Measurements from ENCODE around the gene DYDC2.
"Not testable (repeated sequence)": the region's sequence is repeated elsewhere in the genome, so short reads cannot be mapped to it uniquely, and the experiment has no call there.

DYDC2 gene, protein sequence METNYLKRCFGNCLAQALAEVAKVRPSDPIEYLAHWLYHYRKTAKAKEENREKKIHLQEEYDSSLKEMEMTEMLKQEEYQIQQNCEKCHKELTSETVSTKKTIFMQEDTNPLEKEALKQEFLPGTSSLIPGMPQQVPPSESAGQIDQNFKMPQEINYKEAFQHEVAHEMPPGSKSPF

GRCh38 chr10:80356563-80356988 lies at the start of gene DYDC2, which contains the start of gene DYDC1:
DYDC2 (plus strand) TSS chr10:80356781; CDS start chr10:80362444, 5,663 bp downstream.
DYDC1 (minus strand) TSS chr10:80356755; CDS start chr10:80352601, 4,154 bp downstream.
- peak; percentile 36 for DNase-seq (ENCODE audit: low spot score)

DNA sequence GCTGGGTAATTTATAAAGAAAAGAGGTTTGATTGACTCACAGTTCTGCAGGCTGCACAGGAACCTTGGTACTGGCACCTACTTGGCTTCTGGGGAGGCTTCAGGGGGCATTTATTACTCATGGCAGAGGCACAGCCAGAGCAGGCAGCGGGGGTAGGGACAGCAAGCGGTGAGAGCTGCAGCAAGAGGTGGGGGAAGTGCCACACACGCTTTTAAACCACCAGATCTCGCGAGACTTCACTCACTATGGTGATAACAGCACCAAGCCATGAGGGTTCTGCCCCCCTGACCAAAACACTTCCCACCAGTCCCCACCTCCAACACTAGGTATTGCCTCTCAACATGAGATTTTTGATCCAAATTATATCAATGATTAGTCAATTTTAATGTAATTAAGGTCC lies 43.1 kb upstream of the DYDC2 start:
- no peak for DNase-seq (ENCODE audit: low spot score)

DNA sequence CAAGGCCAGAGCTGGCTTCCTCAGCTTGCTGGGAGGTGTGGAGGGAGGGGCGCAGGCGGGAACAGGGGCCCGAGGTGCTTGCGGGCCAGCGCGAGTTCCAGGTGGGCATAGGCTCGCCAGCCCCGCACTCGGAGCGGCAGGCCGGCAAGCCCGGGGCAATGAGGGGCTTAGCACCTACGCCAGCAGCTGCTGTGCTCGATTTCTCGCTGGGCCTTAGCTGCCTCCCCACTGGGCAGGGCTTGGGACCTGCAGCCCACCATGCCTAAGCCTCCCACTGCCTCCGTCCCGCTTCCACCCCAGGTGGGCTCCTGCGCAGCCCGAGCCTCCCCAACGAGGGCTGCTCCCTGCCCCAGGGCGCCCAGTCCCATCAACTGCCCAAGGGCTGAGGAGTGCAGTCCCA lies 41.2 kb upstream of the DYDC2 start:
- no peak for DNase-seq (ENCODE audit: low spot score)

DNA sequence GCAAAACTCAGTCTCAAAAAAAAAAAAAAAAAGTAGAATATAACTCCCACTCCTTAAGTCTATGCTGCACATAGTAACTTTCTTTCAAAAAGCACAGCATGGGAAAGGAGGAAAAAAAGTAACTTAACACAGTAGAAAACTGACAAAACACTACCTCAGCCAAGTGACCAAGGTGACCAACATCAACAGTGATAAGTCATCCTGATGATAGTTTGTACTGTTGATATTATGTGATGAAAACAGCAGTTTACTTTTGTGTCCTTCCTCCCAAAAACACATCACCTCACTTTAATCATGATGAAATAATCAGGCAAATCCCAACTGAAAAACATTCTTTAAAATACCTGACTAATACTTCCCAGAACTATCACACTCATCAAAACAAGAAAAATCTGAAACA lies 37.8 kb upstream of the DYDC2 start:
- no peak for DNase-seq (ENCODE audit: low spot score)

GRCh38 chr10:80319318-80319717 lies 37.3 kb upstream of the DYDC2 start:
- DNase-seq (ENCODE audit: low spot score) = no peak

- no peak for DNase-seq (ENCODE audit: low spot score)
Measured at GRCh38 chr10:80319725-80320290, 36.8 kb upstream of the DYDC2 start.

DNA sequence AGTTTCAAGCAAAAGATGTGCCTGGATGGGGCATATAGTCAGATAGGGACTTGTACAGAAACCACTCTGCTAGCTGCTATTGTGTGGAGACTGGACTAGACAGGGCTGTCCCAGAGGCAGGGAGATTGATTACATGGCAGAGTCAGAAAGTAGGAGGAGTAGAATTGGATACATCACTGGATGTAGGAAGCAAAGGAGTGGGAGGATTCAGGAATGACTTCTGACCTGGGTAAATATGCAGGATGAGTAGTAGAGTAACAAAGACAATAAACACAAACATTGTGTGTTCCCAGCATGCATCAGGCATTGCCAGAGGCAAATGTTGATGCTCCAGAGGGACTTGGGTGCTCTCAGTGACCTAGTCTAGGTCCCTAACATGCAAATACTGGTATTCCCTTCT lies 36.2 kb upstream of the DYDC2 start:
- DNase-seq (ENCODE audit: low spot score) = no peak

GRCh38 chr10:80321183-80321582 lies 35.4 kb upstream of the DYDC2 start:
- no peak for DNase-seq (ENCODE audit: low spot score)

GRCh38 chr10:80322158-80322557 lies 34.4 kb upstream of the DYDC2 start:
- no peak for DNase-seq (ENCODE audit: low spot score)

GRCh38 chr10:80322711-80323110 lies 33.9 kb upstream of the DYDC2 start:
- DNase-seq (ENCODE audit: low spot score) = no peak

GRCh38 chr10:80323311-80323710 lies 33.3 kb upstream of the DYDC2 start:
- DNase-seq (ENCODE audit: low spot score) = no peak

GRCh38 chr10:80324086-80324485 lies 32.5 kb upstream of the DYDC2 start:
- peak; percentile 15 for DNase-seq (ENCODE audit: low spot score)

DNA sequence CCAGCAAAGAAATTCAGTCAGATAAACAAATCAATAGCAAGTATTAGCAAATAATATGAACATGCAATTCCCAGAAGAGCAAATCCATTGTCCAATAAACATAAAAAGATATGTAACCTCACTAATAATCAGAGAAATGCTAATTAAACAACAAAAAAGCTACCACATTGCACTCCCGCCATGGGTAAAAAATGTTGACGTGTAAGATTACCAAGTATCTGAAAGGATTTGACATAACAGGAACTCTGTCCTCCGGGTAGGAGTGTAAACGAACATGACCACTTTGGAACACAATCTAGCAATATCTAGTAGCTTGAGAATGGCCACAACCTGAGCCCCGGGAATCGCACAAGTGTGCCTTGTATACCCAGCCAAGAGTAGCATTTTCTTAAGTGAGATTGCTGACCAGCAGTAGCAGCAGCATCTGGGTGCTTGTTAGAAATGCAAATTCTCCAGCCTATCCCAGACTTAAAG lies 31.7 kb upstream of the DYDC2 start:
- DNase-seq (ENCODE audit: low spot score) = no peak

DNA sequence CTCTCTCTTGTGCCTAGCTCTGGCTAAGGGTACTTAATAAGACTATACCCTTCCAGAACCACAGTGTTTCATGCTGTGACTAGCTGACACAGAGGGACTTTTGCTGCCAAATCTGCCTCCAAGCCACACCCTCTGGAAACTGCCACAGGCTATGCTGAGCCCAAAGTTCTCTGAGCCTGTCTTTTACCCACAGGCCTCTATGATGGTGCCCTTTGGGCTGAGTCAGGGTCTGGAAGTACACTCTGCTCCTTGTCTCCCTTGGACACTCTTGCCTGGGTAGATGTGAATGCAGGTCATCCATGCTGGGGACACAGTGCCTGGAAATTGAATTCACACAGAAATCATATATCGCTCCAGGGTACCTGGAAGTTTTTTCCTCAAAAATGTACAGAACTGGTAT lies 22.6 kb upstream of the DYDC2 start:
- DNase-seq (ENCODE audit: low spot score) = no peak

- no peak for DNase-seq (ENCODE audit: low spot score)
Measured at GRCh38 chr10:80344276-80344675, 12.3 kb upstream of the DYDC2 start.

DNA sequence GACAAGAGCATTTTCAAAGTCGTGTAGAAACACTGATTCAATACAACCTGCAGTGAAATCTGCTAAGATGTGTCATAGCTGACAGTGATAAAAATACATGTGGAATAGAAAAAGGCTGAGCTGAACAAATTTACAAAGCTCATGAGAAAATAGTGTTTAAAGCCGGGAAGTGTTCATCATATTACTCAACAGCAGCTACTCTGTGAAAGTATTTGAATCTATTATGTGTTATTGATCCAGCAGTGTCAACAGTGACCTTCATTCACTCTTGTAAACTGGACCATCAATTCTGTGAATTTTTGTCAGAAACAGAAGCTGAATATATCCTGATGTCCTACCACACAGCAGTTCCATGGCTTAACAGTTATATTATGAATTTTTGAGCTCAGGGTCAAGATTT lies 11.7 kb upstream of the DYDC2 start:
- DNase-seq (ENCODE audit: low spot score) = no peak

GRCh38 chr10:80350251-80350650 lies 6.3 kb upstream of the DYDC2 start:
- DNase-seq (ENCODE audit: low spot score) = no peak

GRCh38 chr10:80351220-80351619 lies 5.4 kb upstream of the DYDC2 start:
- no peak for DNase-seq (ENCODE audit: low spot score)

- no peak for DNase-seq (ENCODE audit: low spot score)
Measured at GRCh38 chr10:80356989-80357850, 639 bp downstream of the DYDC2 start.

DNA sequence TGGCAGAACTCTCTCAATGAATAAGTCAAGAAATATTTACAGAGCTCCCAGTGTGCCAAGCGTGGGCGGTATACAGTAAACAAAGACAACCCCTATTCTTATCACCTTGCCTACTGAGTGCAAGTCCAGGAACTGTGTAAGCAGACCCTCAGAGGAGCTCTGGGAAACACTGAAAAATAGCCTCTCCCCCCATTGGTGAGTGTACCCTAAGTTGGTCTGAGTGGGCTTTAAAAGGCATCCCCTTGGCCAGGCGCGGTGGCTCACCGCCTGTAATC lies 1.2 kb downstream of the DYDC2 start:
- DNase-seq (ENCODE audit: low spot score) = no peak

- not testable (repeated sequence) for DNase-seq (ENCODE audit: low spot score)
Measured at GRCh38 chr10:80358925-80359324, 2.3 kb downstream of the DYDC2 start.

DNA sequence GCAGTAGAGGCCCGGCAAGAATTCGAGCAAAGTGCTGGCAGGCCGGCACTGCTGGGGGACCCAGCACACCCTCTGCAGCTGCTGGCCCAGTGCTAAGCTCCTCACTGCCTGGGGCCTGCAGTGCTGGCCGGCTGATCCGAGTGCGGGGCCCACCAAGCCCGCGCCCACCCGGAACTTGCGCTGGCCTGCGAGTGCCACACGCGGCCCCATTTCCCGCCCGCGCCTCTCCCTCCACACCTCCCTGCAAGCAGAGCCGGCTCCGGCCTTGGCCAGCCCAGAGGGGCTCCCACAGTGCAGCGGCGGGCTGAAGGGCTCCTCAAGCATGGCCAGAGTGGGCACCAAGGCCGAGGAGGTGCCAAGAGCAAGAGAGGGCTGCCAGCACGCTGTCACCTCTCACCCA lies 3.1 kb downstream of the DYDC2 start:
- no peak for DNase-seq (ENCODE audit: low spot score)

- no peak for DNase-seq (ENCODE audit: low spot score)
Measured at GRCh38 chr10:80365510-80365909, 8.9 kb downstream of the DYDC2 start.
